Measurements from ENCODE around the gene GYPC.
A peak's percentile ranks its signal among the peaks of the same experiment; 100 is the strongest.

Gene GYPC

GRCh38 chr2:126652323-126652891 is 3.6 kb upstream of the GYPC start:
- no peak for DNase-seq

- DNase-seq = no peak
These were observed 2.8 kb upstream of the GYPC start for GRCh38 chr2:126653109-126653508.

GRCh38 chr2:126653761-126654160 is 2.2 kb upstream of the GYPC start:
- no peak for DNase-seq

GRCh38 chr2:126655051-126655450 is 907 bp upstream of the GYPC start:
- no peak for DNase-seq

DNA sequence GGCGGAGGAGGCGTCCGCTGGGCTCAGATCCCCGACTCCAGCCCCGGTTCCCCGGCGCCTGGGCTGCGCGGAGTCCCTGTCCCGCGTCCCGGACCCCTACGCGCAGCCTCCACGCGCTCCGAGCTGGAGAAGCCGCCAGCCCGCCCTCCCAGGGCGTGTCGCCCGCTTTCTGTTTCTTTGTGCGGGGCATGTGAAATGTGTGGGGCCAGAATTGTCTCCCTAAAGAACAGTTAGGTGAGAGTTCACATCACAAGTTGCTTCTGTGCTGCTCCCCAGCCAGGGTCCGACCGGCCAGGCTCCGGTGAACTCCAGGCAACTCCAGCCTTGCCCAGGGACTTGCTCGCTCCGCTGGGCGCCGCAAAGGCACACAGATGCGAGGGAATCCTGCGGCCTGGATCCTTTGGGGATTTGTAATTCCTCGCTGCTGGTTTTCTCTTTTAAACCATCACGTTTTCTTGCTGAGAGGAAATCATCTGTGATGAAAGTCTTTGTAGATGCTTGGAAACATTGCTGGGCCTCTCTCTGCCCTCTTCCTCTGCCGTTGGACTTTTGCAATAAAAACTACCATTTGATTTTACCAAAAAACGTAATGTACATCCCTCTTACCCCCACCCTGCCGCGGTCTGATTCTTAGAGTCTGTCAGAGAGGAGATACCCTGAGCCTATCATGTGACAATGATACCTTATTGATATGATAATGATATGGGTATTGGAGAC is 631 bp downstream of the GYPC start:
- no peak for DNase-seq

DNA sequence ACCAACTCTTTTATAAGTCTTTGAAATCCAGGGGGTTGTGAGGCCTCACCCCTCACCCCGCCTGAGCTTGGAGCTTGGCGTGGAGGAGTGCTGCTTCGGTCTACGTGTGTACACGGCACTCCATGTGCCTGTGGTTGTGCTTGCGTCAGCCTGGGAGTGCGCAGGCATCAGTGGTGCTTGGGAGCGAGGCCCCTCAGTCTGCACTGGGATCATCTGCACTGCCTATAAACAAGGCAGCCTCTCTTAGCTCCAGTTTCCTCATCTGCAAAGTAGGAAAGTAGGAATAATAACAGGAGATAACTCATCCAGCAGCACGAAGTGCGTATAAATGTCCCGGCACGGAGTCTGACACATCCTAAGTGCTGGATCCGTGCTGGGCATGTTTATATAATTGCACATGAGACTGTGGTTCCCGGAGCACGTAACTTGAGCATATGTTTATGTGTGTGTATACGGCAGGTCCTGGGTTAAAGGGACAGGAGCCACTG is 1.2 kb downstream of the GYPC start:
- peak; percentile 80 for DNase-seq

DNA sequence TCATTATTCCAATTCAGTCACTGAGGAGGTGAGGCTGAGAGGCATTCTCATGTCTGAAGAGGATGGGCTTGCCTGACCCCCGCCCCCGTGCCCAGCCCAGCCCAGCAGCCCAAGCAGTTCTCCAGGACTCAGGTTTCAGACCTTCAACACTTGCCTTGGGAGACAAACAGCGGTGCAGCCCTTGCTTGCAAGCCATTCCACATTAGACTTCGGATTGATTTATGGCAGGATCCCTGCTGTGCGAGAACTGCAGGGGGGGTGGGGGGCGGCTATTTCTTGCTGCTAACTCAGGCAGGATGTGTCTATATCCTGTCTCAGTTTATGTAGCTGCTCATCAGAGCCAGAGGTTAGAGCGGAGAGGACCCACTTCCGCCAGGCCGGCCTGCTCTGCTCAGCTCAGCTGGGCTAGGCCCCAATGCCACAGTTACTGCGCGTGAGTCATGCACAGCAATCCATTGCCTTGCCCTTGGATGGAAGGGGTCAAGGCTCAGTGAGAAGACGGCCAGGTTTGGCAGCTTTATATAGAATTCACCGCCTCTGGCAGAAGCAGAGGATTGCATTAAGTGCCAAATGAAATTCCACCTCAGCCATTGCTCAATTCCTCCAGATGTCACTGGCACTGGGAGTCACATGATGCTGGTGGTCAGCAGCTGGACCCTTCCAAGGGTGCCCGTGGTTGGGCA is 1.8 kb downstream of the GYPC start:
- peak; percentile 97 for DNase-seq

DNA sequence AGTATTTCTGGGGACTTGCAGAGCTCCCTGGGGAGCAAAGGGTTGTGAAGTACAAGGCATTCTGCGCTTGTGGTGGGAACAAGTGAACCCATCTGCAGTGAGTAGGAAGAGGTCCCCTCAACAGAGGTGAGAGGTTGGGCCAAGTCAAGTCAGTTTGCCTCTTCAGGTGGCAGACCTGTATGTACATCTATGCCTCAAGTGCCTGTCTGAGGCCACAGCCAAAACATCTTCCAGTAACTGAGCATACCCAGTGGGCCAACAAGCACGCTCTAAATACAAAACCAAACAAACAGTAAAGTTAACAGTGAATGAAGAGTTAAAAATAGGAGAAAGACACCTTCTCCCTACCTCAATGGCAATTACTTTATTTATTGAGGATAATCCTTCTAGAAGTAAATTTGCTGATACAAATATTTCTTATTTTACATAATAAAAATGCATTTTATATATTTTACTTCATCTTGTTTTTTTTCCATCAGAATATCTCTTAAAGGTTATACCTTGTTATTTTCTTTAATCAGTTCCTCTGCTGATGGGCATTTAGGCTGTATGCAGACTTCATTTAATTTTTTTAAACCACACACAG is 2.5 kb downstream of the GYPC start:
- no peak for DNase-seq

GRCh38 chr2:126658905-126659561 is 3.1 kb downstream of the GYPC start:
- DNase-seq = no peak

- DNase-seq = no peak
These were observed 3.9 kb downstream of the GYPC start for GRCh38 chr2:126659562-126660467.

DNA sequence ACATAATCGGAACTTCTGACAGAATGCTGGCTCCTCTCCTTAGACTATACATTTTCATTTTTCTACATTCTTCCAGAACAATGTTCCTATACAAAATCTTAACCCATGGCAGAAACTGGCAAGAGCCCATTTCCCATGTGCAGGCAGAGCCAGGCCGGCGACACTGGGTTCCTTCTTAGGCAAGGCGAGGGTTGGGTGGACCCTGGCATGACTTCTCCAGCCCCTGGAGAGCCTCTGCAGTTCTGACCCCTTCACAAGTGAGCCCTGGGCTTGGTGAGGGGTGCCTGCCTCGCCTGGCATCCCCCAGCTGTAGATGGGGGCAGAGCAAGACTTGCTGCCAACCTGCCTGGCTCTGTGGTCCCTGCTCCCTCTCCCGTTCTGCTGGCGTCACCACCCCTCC is 5.0 kb downstream of the GYPC start:
- DNase-seq = no peak

GRCh38 chr2:126661702-126662500 is 5.9 kb downstream of the GYPC start:
- DNase-seq = no peak

DNA sequence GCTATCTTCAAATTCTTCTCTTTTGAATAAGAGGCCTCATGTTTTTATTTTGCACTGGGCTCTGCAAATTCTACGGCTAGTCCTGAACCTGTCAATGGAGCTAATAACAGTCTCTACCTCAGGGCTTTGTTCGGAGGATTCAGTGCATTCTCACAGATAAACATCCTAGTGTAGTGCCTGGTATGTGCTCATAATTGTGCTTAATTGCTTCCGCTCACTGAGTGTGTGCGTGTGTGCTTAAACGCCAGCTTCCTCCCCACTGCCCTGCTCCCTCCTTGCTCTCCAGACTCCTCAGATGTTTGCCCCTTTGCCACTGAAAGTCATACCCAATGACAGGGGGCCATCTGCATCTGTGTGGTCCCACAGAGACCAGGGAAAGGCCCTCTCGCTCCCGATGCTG is 6.7 kb downstream of the GYPC start:
- DNase-seq = no peak

DNA sequence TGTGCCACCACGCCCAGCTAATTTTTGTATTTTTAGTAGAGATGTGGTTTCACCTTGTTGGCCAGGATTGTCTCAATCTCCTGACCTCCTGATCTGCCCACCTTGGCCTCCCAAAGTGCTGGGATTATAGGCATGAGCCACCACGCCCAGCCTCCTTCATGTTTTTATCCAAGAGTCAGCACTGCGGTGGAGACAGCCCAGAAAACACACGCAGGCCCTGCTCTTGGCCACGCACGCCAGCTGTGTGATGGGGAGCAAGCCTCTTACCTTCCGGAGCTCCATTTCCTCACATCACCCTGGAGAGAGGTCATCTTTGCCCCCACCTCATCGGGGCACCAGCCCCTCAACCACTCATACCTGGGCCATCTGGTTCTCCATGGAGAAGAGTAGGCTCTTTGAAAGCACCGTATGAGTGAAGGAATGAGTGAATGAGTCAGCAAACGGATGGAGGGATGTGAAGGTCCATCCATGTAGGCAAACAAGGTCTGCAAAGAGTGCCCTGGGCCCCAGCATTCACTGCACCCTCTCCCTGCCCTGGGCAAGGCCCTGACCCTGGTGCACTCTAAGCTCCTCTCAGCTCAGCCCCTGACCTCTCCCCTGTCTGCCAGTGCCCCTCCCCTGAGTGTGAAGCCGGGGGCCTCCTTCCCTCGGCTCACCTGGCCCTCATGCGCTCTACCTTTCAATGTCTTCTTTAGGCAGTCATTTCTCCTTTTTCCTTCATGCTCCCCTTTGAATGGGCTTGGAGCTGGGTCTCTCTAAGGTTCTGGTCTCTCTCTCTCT is 7.4 kb downstream of the GYPC start:
- DNase-seq = no peak

DNA sequence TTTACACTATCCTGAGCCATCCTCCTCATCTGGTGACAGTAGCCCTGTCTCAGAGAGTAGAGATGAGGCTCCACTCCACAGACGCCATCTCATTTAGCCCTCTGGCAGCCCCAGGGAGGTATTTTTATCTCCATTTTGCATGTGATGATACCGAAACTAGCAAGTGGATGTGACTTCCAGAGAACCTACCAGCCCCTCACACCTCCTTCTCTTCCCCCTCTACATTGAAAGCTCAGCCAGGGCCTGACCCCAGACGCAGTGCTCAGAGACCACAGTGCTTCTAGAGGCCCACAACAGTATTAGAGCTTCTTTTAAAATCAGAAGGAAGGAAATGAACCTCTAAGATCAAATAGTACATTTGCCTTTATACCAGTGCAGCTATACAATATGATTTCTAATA is 8.3 kb downstream of the GYPC start:
- no peak for DNase-seq

DNA sequence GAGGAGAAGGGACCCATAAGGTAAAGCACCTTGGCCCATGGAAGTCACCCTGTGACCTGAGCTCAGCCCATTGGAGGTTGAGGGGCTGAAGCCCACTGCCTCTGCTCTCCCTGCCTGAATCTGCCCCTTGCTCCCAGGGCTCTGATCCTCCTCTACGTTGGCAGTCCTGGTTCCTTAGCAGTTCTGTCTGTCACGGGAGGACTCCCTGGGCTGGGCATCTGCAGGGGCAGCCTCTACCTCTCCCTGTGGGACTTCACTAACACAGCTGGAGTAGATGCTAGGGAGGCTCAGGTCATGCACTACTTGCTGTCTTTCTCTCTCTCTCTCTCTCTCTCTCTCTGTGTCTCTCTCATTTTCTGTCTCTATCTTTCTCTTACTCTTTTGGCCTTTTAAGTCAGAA is 8.7 kb downstream of the GYPC start:
- DNase-seq = no peak

DNA sequence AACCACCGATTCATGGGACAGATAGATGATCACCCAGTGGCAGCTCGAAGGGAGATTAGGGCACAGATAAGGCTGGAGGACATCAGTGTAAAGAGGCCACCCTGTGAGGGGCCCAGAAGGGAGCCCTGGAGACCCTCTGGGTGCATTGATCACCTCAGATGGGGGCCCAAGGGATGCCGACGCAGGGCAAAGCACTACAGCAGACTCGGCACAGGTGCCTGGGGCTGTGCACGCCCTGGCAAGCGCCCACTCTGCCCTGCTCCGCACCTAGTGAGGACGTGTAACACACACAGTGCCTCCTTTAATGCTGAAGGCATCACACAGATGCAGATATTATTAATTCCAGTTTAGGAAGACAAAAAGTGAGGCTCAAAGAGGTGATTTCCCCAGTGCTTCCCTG is 9.5 kb downstream of the GYPC start:
- DNase-seq = no peak

GRCh38 chr2:126668254-126668653 is 12.3 kb downstream of the GYPC start:
- DNase-seq = no peak

- DNase-seq = no peak
These were observed 13.8 kb downstream of the GYPC start for GRCh38 chr2:126669772-126670171.

- no peak for DNase-seq
These were observed 15.5 kb downstream of the GYPC start for GRCh38 chr2:126671488-126671887.
